Spleen (tissue), 7 donors: Measurements from ENCODE around the gene TSPAN18.

Experiments
- CTCF ChIP-seq, 11 experiments: fragments of 200-600 bp in 7 of 11; fragments of 450-650 bp in 4 of 11; sonication (generic) in 4 of 11; IDR thresholded peaks in 8 of 11; conservative IDR thresholded peaks in 3 of 11; 1 replicate in 7 of 11; 2 replicates in 4 of 11; pipeline versions ENCODE4 v1.4.0 to v1.8.0; 2016 to 2021; ENCODE audit warnings: antibody characterized with exemption in 11 of 11, inconsistent platforms in 4 of 11, mild to moderate bottlenecking in 1 of 11
- POLR2A ChIP-seq, 3 donors: fragments of 450-650 bp; IDR thresholded peaks; one replicate each; pipeline ENCODE4 v1.5.1; 2017; ENCODE audit warnings: antibody characterized with exemption in 3 of 3, mild to moderate bottlenecking in 1 of 3
- POLR2AphosphoS5 ChIP-seq, 3 donors: sonication (generic); formaldehyde crosslinking; IDR thresholded peaks; one replicate each; pipeline ENCODE4 v1.5.1; 2017; ENCODE audit warnings: antibody characterized with exemption in 3 of 3
- donor health status: DM: no; HTN: no; CAD: no; lungs with moderate emphysema.
- donor health status: DM: no; HTN: no; CAD: no.
- donor health status: DM: no; HTN: no; CAD: no.

DNA sequence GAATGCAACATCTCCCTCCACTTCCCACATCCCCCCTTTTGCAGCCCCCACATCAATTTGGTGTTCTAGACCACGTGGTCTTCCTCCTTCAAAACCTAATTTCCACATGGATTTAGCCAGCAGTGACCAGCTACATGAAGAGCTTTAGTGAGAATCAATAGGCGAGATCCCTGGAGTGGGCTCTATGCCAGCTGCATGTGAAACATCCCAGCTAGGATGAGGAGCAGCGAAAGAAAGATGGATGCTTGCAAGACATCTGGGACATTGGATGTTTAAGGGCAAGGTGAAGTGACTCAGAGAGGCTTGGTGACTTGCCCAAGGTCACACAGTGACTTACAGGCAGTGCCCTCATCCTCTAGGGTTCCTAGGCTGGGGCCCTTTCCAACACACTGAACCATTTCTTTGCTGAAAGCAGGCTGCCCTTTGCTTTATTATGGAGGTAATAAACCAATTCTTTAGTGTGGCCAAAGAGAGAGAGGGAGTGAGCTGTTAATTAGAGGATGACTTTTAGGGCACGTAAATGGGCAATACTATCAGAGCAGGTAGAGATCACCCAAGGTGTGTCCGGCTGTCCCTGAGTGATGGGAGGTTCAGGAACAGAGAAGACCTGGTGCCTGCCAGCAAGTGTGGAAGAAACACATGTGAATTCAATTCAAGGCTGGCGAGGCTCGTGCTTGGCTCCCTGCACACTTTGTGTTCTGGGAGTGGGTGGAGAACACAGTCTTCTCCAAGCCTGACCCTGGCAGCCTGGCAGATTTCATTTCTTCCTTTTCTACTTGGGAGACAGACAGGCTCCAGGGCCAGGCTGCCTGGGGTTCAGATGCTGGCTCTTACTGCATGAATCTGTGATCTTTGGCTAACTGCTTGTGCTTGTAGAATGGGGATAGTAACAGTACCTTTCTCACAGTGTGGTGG is 24.0 kb downstream of the TSPAN18 start:
- TF ChIP-seq CTCF (IDR thresholded peaks at IDR 0.05 in 8 of 11, conservative IDR thresholded peaks at IDR 0.05 in 3 of 11) (no peak), POLR2AphosphoS5 (IDR thresholded peaks at IDR 0.05) (no peak), POLR2A (IDR thresholded peaks at IDR 0.05) (no peak)
